Progenitor cell of endocrine pancreas (in vitro differentiated cells): ENCODE results near the gene DROSHA. TPM values are rescaled to one million over a fixed set of nuclear protein-coding genes. Genes with fewer than 3 reads are reported as not detected.

Experiments
- DNase-seq: peaks from one replicate; pipeline ENCODE4 v3.0.0; 2021; ENCODE audit warnings: low spot score; ENCODE audit not compliant: unreplicated experiment
- H3K27ac Mint-ChIP-seq: 2 replicates; pipeline ENCODE4 v1.8.0; 2021; ENCODE audit warnings: mild to moderate bottlenecking, moderate library complexity, mixed read lengths
- H3K27me3 Mint-ChIP-seq: 2 replicates; pipeline ENCODE4 v1.8.0; 2021; ENCODE audit warnings: mixed read lengths
- H3K36me3 Mint-ChIP-seq: 2 replicates; pipeline ENCODE4 v1.8.0; 2022; ENCODE audit warnings: mixed read lengths; ENCODE audit not compliant: insufficient read depth
- H3K4me1 Mint-ChIP-seq: 2 replicates; pipeline ENCODE4 v1.8.0; 2021; ENCODE audit warnings: low read depth, mixed read lengths
- H3K4me3 Mint-ChIP-seq: 2 replicates; pipeline ENCODE4 v1.8.0; 2021; ENCODE audit warnings: low read depth, mild to moderate bottlenecking, moderate library complexity, mixed read lengths
- H3K9me3 Mint-ChIP-seq: 2 replicates; pipeline ENCODE4 v1.8.0; 2021; ENCODE audit warnings: low read depth, mixed read lengths
- total RNA-seq: library from RNA; stranded (reverse); gene quantifications from 2 replicates; pipeline ENCODE4 v1.2.1, GENCODE V29; 2021
- TF ChIP-seq, protein P1 (sequence below): fragments of 200-600 bp; sonication (generic); IDR thresholded peaks from one replicate; pipeline ENCODE4 v1.5.0; 2021; ENCODE audit warnings: antibody characterized with exemption, mild to moderate bottlenecking; ENCODE audit not compliant: unreplicated experiment

Gene DROSHA
- total RNA-seq, 1 donor from 2014 or later: 100 TPM

DNA sequence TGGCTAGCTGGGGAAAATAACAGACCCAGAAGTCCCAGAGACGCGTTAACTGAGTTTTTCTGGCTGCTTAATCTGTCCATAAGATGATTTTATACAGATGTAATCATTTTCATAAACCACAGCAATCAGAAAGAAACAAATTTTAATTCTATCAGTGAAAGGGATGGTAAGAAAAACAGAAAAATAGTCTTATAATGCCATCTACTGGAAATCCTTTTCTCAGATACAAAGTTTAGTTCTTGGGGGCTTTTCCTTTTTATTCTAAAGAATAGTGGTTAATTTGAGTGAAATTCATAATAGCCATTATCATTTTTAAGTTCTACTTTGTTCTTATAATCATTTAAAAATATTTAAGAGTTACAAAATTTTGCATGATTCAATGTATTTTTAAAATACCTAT is 44.4 kb downstream of the DROSHA start:
- Mint-ChIP-seq H3K27ac (no peak overlapping the region), H3K4me3 (no peak overlapping the region), H3K27me3 (no peaks in the 10 kb centered on the region), H3K9me3 (no peaks in the 10 kb centered on the region), H3K36me3 (peaks cover 26% of the 10 kb centered on the region), H3K4me1 (peaks cover 7% of the 10 kb centered on the region)
- TF ChIP-seq, protein P1, sequence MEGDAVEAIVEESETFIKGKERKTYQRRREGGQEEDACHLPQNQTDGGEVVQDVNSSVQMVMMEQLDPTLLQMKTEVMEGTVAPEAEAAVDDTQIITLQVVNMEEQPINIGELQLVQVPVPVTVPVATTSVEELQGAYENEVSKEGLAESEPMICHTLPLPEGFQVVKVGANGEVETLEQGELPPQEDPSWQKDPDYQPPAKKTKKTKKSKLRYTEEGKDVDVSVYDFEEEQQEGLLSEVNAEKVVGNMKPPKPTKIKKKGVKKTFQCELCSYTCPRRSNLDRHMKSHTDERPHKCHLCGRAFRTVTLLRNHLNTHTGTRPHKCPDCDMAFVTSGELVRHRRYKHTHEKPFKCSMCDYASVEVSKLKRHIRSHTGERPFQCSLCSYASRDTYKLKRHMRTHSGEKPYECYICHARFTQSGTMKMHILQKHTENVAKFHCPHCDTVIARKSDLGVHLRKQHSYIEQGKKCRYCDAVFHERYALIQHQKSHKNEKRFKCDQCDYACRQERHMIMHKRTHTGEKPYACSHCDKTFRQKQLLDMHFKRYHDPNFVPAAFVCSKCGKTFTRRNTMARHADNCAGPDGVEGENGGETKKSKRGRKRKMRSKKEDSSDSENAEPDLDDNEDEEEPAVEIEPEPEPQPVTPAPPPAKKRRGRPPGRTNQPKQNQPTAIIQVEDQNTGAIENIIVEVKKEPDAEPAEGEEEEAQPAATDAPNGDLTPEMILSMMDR: no peak
- no peak for DNase-seq

DNA sequence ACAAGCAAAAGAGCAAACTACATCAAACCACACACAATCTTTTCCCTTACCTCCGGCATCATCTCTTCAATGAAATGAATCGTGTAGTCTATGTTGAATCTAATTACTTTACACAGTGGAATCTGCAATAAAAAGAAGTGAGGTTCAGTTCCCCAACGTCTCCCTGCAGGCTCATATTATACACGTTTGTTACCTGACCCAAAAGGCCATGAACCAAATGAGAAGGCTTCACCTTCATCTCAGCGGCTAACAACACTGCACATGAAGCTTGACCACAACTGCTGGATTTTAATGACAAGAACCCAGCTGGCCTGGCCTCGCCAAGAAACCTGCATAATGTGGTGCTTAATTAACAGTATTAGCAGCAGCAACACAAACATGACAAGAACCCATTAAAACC is 45.5 kb downstream of the DROSHA start:
- Mint-ChIP-seq H3K36me3 (peaks cover 29% of the 10 kb centered on the region), H3K9me3 (no peaks in the 10 kb centered on the region), H3K4me1 (peaks cover 7% of the 10 kb centered on the region), H3K27ac (no peak overlapping the region), H3K27me3 (no peaks in the 10 kb centered on the region), H3K4me3 (no peak overlapping the region)
- DNase-seq: no peak
- TF ChIP-seq, protein P1: no peak

DNA sequence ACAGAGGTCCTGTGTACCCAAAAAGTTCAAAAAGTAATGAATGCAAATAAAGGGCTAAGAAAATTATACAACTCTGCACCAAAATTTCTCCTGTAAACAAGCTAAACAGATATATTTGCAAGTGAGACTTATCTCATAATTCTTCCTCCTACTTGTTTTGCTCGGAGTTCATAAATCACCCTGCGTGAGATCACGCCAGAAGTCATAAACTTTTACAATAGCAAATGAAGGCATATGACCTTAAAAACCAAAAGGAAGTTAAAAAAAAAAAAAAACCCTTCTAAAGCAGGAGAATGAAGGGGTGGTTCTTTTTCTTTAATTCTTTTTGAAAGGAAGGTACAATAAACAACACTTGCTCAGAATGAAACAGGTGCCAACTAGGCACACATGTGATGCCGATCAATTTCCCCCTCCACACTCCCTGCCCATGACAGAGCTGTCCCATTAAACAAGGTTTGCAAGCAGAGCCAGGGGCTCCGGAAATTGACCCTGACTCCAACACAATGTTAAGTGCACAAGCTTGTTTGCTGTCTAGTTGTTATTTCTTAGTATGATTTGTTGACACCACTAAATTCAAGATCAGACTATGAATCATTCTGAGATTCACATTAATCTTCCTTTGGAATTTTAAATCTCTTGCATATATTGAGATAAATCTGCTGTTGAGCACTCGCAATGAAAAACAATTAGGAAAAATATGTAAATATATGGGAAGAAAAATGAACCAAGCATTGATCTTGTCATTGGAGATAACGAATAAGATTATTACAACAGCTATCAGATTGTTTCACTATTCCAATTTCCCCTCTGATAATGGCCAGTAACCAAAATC is 46.3 kb downstream of the DROSHA start:
- no peak for DNase-seq
- TF ChIP-seq, protein P1: no peak
- Mint-ChIP-seq H3K36me3 (peaks cover 27% of the 10 kb centered on the region), H3K9me3 (no peaks in the 10 kb centered on the region), H3K27me3 (no peaks in the 10 kb centered on the region), H3K4me1 (peaks cover 8% of the 10 kb centered on the region), H3K4me3 (no peak overlapping the region), H3K27ac (no peak overlapping the region)

DNA sequence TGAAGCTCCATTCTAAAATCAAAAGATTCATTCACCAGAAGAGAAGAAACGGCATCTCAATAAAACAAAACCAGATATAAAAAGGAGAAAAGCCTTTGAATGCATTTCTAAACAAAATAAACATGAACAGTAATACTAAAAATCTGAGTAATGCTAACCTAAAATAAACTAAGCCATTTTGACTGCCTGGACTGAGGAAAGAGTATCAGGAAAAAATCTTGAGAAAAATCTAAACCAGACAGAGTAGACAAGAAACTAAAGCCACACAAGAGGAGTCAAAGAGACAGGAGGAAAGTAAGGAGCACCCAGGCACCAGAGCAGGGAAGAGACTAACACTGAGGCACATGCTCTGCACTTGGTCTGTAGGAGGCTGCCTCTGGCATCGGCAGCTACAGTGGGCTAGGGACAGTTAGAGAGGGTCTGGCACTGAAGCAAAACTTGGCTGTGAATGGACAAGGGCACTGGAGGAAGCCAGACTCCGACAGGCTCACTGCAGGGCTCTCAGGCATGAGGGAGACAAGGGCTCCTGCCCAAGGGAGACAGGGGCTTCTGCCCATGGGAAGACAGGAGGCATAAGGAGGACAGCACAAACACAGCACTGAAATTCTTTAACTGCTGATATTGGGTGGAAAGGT is 50.2 kb downstream of the DROSHA start:
- TF ChIP-seq, protein P1: no peak
- H3K9me3 Mint-ChIP-seq: no peaks in the 10 kb centered on the region
- H3K4me1 Mint-ChIP-seq: peaks cover 9% of the 10 kb centered on the region
- no peak overlapping the region for H3K27ac Mint-ChIP-seq
- no peak for DNase-seq
- H3K4me3 Mint-ChIP-seq: no peak overlapping the region
- H3K27me3 Mint-ChIP-seq: no peaks in the 10 kb centered on the region
- H3K36me3 Mint-ChIP-seq: peaks cover 22% of the 10 kb centered on the region

DNA sequence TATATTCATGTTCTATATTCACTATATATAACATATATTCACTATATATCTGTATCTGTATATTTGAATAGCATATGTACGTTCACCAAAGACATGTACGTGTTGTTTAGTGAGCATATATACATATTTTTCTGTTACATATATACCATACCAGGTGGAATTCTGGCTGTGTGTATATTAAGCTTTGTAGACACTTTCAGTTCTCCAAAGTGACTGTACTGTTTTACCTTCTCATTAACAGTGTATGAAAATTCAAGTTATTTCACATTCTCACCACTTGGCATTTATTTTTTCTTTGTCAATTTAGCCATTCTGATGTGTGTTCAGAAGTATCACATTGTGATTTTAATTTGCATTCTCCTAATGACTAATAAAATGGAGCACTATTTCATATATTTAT is 52.2 kb downstream of the DROSHA start:
- H3K4me3 Mint-ChIP-seq: no peak overlapping the region
- peaks cover 3% of the 10 kb centered on the region for H3K4me1 Mint-ChIP-seq
- DNase-seq: no peak
- H3K27ac Mint-ChIP-seq: no peak overlapping the region
- no peaks in the 10 kb centered on the region for H3K27me3 Mint-ChIP-seq
- H3K36me3 Mint-ChIP-seq: peaks cover 19% of the 10 kb centered on the region
- H3K9me3 Mint-ChIP-seq: no peaks in the 10 kb centered on the region
- TF ChIP-seq, protein P1: no peak
